Calu3 (cell line): ENCODE measurements around the gene TMA7B. TPM values are rescaled to one million over a fixed set of nuclear protein-coding genes. Genes with fewer than 3 reads are reported as not detected.

Experiments
- BruUV-seq: library from RNA; stranded (reverse); fragments of 400-500 nt; replicated peaks from 2 replicates; lab custom pipeline; 2021; lab: Mats Ljungman, UMichigan
- CTCF ChIA-PET: fragments of 300-600 bp; sonication (Branson Sonifier 250); formaldehyde crosslinking; loops from one replicate; lab custom pipeline; 2022; ENCODE audit warnings: antibody characterized with exemption; lab: Charles Lee
- DNase-seq: peaks from one replicate; pipeline ENCODE4 v3.0.0; 2022
- H3K27ac Mint-ChIP-seq: one replicate; pipeline ENCODE4 v1.8.0; 2022; ENCODE audit warnings: mixed read lengths; ENCODE audit not compliant: unreplicated experiment
- H3K27me3 Mint-ChIP-seq: one replicate; pipeline ENCODE4 v1.8.0; 2022; ENCODE audit warnings: mixed read lengths; ENCODE audit not compliant: unreplicated experiment
- H3K36me3 Mint-ChIP-seq: one replicate; pipeline ENCODE4 v1.8.0; 2022; ENCODE audit warnings: mild to moderate bottlenecking, moderate library complexity, mixed read lengths; ENCODE audit not compliant: insufficient read depth, unreplicated experiment
- H3K4me1 Mint-ChIP-seq: one replicate; pipeline ENCODE4 v1.8.0; 2022; ENCODE audit warnings: mild to moderate bottlenecking, low read depth, mixed read lengths; ENCODE audit not compliant: unreplicated experiment
- H3K4me3 Mint-ChIP-seq: one replicate; pipeline ENCODE4 v1.8.0; 2022; ENCODE audit warnings: mild to moderate bottlenecking, low read depth, moderate library complexity, mixed read lengths; ENCODE audit not compliant: unreplicated experiment
- H3K9me3 Mint-ChIP-seq: one replicate; pipeline ENCODE4 v1.8.0; 2022; ENCODE audit warnings: low read depth, mixed read lengths; ENCODE audit not compliant: unreplicated experiment
- intact Hi-C: fragments of 100-400 bp; cut with micrococcal nuclease; formaldehyde crosslinking; loops from one replicate; pipeline ENCODE4 v1.10.0; 2022; ENCODE audit not compliant: unreplicated experiment
- total RNA-seq: library from RNA; stranded (reverse); gene quantifications from 2 replicates; pipeline ENCODE4 v1.2.3, GENCODE V29; 2022
- TF ChIP-seq, protein P1 (sequence below): fragments of 200-600 bp; IDR thresholded peaks from one replicate; pipeline ENCODE4 v1.8.0; 2022; ENCODE audit warnings: antibody characterized with exemption; ENCODE audit not compliant: unreplicated experiment

Gene TMA7B
- total RNA-seq, 1 experiment from 2014 or later, result not detected

DNA sequence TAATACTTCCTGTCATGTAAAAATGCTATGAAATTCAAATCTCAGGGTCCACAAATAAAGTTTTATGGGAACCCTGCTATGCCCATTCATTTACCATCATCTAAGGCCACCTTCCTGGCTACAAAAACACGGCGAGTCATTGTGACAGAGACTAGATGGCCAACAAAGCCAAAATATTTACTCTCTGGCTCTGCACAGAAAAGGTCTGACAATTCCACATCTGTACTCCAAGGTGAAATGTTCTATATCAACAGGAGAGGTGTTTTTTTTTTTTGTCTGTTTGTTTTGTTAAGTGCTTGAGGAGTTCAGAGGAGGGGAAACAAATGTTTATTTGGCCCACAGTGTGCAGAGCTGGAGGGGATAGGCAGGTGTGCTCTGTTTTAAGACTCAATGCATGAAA is 18.6 kb upstream of the TMA7B start:
- intact Hi-C loops, result no loop called here
- no peak overlapping the region for H3K27ac Mint-ChIP-seq
- no peaks in the 10 kb centered on the region for H3K9me3 Mint-ChIP-seq
- no peaks in the 10 kb centered on the region for H3K36me3 Mint-ChIP-seq
- no peak for DNase-seq
- H3K4me1 Mint-ChIP-seq, result peaks cover 3% of the 10 kb centered on the region
- TF ChIP-seq, protein P1, sequence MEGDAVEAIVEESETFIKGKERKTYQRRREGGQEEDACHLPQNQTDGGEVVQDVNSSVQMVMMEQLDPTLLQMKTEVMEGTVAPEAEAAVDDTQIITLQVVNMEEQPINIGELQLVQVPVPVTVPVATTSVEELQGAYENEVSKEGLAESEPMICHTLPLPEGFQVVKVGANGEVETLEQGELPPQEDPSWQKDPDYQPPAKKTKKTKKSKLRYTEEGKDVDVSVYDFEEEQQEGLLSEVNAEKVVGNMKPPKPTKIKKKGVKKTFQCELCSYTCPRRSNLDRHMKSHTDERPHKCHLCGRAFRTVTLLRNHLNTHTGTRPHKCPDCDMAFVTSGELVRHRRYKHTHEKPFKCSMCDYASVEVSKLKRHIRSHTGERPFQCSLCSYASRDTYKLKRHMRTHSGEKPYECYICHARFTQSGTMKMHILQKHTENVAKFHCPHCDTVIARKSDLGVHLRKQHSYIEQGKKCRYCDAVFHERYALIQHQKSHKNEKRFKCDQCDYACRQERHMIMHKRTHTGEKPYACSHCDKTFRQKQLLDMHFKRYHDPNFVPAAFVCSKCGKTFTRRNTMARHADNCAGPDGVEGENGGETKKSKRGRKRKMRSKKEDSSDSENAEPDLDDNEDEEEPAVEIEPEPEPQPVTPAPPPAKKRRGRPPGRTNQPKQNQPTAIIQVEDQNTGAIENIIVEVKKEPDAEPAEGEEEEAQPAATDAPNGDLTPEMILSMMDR, result no peak
- CTCF ChIA-PET, result no interaction called here
- H3K27me3 Mint-ChIP-seq, result peaks cover 38% of the 10 kb centered on the region
- no TSS peak for BruUV-seq
- H3K4me3 Mint-ChIP-seq, result no peak overlapping the region

DNA sequence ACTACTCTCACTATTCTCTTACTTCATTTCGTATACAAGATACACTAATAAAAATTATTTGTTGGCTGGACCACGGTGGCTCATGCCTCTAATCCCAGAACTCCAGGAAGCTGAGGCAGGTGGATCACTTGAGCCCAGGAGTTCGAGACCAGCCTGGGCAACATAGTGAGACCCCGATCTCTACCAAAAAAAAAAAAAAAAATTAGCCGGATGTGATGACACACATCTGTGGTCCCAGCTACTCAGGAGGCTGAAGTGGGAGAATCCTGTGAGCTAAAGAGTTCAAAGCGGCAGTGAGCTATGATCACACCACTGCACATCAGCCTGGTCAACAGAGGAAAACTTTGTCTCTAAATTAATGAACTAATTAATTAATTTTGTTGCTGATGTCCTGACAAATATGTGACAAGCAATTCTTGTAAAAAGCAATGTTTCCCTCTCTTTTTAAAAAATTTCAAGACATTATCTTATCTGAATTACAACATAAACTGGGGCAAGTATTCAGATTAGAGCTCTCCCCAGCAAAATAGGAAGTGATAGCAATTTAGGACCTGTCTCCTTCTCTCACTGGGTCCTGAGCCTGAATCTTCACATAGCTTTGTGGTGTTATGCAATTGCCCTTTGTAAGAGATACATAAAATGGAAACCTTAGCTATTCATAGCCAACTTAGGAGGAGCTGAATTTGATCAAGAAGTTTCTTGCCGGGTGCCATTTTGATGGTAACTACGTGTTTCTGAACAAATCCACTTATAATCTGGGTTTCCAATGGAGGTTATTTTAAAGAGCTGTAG is 17.6 kb upstream of the TMA7B start:
- no TSS peak for BruUV-seq
- H3K4me1 Mint-ChIP-seq, result peaks cover 12% of the 10 kb centered on the region
- no peak for DNase-seq
- no peak overlapping the region for H3K4me3 Mint-ChIP-seq
- TF ChIP-seq, protein P1, result no peak
- no peak overlapping the region for H3K27ac Mint-ChIP-seq
- no peaks in the 10 kb centered on the region for H3K36me3 Mint-ChIP-seq
- H3K9me3 Mint-ChIP-seq, result no peaks in the 10 kb centered on the region
- CTCF ChIA-PET, result no interaction called here
- intact Hi-C loops, result no loop called here
- peaks cover 28% of the 10 kb centered on the region for H3K27me3 Mint-ChIP-seq

DNA sequence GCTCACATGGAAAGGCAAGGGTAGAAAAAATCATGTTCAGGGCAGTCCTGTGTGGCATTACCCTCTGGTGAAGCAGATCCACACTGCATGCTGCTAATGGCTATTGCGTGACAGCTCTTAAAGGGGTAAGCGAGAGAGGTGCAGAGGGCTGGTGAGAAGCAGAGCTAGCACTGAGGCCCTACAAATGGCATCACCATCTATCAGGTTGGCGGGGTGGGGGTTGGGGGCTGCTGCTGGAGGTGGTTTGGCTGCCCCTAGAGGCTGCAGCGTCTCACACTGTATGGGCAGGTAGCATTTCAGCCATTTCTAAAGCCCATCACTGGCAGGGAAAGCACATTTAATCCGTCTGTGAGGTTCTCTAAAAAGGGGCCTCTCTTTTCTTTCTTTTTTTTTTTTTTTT is 16.9 kb upstream of the TMA7B start:
- TF ChIP-seq, protein P1, result no peak
- Mint-ChIP-seq H3K4me1 (peaks cover 14% of the 10 kb centered on the region), H3K4me3 (no peak overlapping the region), H3K27ac (no peak overlapping the region), H3K27me3 (peaks cover 23% of the 10 kb centered on the region), H3K36me3 (no peaks in the 10 kb centered on the region), H3K9me3 (no peaks in the 10 kb centered on the region)
- CTCF ChIA-PET, result no interaction called here
- BruUV-seq, result no TSS peak
- intact Hi-C loops, result no loop called here
- DNase-seq, result no peak

DNA sequence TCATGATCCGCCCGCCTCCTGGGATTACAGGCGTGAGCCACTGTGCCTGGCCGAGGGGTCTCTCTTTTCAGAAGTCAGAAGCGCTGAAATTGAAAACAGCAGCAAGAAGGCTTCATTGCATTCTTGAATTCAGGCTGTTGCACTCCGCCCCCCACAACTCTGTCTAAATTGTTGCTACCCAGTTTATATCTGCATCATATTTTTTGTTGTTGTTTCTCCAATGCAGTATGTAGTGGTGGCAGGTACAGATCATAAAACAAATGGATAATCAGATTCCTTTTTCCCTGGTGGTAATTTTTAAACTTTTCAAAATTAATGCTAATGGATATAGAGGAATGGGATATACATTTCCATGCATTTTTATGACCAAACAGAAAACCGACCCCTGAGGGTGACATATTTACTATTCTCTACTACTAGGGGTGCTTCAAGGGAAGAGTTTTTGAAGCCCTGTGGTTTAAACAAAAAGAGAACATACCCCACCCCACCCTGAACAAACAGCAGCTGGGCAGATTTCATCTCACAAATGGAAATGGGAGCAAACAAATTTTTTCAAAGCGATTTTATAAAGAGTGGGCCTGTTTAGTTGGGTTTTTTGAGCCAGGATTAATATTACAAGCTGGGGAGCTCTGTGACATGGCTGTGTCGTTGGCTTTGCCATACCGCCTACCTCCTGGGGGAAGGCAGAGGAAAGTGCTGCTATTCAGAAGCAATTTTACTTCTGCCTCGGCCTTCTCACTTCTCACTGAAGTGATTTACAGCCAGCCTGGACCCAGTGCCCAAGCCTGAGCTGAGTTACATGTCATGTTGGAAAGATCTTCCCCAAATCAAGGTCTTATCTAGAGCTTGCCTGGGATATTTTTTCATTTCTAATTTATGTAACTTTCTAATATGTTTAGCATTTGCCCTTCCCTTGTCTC is 16.0 kb upstream of the TMA7B start:
- intact Hi-C loops, result no loop called here
- peaks cover 19% of the 10 kb centered on the region for H3K4me1 Mint-ChIP-seq

More for the DNA sequence above, 16.0 kb upstream of the TMA7B start:
- CTCF ChIA-PET, result interaction anchor here (0.5 kb wide), 1 partner anchor 12 kb away, joined by 5 read pairs; no protein-coding TSS in a partner anchor
- Mint-ChIP-seq H3K27me3 (peaks cover 26% of the 10 kb centered on the region), H3K9me3 (no peaks in the 10 kb centered on the region), H3K4me3 (no peak overlapping the region), H3K36me3 (no peaks in the 10 kb centered on the region), H3K27ac (no peak overlapping the region)
- DNase-seq, result no peak
- no TSS peak for BruUV-seq
- TF ChIP-seq, protein P1, result no peak
